Astrocyte of the spinal cord (primary cell): ENCODE results near the gene MLANA.

Experiments used
- DNase-seq: peaks from one replicate; pipeline ENCODE4 v3.0.0; 2011; ENCODE audit warnings: low read depth, low spot score
- H3K4me3 ChIP-seq: 2 replicates; pipeline ENCODE4 v1.5.1; 2011; ENCODE audit warnings: low read depth, mild to moderate bottlenecking, low read length, moderate library complexity
- in situ Hi-C: cut with HindIII; loops from 2 replicates; pipeline ENCODE4 v1.10.0; 2017; ENCODE audit warnings: low sequenced_read_pairs
- TF ChIP-seq, protein P1 (sequence below): IDR thresholded peaks from 2 replicates; pipeline ENCODE4 v1.5.1; 2012; ENCODE audit warnings: low read depth, mild to moderate bottlenecking, low read length, inconsistent platforms

Gene MLANA

DNA sequence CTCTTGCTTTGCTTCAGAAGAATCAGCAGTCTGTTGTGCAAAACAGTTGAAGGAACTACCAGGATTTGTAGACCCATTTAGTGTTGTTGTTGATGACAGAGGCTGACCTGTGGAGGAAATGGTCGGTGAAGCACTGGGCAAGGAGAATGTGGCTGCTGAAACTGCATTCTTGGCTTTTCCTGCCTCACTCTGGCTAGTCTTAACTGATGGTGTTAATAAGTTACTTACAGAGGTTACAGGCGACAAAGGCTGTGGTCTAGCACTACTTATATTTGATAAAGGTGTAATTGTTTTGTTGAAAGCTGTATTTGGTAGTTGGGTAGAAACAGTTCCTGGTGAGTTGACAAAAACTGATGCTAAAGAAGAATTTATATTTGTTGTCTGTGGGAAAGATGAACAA is 31.5 kb downstream of the MLANA start:
- DNase-seq: no peak
- no peak overlapping the region for H3K4me3 ChIP-seq
- in situ Hi-C loops: no loop called here
- TF ChIP-seq, protein P1, sequence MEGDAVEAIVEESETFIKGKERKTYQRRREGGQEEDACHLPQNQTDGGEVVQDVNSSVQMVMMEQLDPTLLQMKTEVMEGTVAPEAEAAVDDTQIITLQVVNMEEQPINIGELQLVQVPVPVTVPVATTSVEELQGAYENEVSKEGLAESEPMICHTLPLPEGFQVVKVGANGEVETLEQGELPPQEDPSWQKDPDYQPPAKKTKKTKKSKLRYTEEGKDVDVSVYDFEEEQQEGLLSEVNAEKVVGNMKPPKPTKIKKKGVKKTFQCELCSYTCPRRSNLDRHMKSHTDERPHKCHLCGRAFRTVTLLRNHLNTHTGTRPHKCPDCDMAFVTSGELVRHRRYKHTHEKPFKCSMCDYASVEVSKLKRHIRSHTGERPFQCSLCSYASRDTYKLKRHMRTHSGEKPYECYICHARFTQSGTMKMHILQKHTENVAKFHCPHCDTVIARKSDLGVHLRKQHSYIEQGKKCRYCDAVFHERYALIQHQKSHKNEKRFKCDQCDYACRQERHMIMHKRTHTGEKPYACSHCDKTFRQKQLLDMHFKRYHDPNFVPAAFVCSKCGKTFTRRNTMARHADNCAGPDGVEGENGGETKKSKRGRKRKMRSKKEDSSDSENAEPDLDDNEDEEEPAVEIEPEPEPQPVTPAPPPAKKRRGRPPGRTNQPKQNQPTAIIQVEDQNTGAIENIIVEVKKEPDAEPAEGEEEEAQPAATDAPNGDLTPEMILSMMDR: no peak

DNA sequence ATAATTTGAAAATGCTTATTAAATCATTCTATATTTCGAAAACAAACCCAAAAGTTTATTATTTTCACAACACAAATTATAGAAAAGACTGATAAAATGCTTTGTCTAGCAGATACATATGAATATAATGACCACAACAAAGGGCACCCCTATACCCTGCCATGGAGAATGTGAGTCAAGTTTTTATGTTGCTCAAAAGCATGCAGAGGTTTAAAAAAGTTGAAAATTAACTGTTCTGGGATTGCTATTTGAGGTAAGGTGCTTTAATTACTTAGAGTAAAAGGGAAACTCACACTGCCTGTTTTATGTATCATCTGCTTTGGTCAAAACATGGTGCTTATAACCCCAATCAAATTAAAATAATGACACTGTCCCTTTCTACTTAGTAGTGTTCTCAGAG is 41.0 kb downstream of the MLANA start:
- TF ChIP-seq, protein P1: no peak
- H3K4me3 ChIP-seq: no peak overlapping the region
- in situ Hi-C loops: no loop called here
- no peak for DNase-seq

DNA sequence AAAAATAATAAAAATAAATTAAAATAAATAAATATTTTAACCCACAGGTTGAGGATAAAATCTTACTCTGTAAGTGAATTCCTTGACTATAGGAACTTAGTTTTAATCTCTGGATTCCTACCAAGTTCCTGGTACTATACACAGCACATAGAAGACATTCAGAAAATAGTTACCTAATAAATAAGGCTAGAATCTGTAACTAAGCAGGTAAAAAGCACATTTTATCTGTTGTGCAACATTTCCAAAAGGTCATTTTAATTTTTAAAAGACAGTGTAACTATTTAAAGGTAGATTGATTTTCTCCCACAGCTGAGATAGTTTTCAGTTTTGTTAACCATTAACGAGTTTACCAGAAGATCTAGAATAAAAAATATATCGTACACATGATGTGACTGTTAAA is 47.8 kb downstream of the MLANA start:
- in situ Hi-C loops: no loop called here
- H3K4me3 ChIP-seq: no peak overlapping the region
- TF ChIP-seq, protein P1: no peak
- DNase-seq: no peak

DNA sequence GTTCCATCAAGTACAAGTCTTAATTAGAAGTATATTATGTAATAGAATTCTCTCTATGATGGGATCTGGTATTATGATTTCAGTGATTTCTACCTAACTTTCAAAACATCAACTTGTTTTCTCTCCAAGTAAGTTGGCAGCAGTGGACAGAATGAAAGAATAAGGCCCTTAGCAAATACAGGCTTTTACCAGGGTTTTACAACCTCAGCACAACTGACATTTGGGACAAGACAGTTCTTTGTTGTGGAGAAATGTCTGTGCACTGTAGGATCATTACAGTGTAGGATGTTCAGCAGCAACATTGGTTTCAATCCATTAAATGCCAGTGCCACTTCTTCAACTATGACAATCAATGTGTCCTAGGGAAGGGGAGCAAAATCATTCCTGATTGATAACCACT is 48.8 kb downstream of the MLANA start:
- H3K4me3 ChIP-seq: no peak overlapping the region
- in situ Hi-C loops: no loop called here
- DNase-seq: no peak
- TF ChIP-seq, protein P1: no peak

DNA sequence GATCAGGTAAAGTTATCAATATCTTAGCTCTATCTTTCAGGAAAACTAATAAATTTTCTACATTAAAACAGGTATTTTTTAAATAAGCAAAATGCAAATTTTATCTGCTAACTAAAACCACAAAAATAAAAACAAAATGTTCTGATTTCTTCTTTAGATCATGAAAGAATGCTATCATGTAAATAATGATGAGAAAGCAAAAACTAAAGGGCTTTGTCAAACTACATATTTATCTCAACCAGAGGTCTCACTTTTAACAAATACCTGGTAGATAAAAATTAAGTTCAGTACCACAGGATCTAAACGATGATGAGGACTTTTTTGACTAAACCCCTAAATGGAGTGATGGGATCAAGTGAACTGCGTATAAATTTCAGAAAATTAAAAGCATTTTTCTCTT is 50.5 kb downstream of the MLANA start:
- TF ChIP-seq, protein P1: no peak
- DNase-seq: no peak
- no peak overlapping the region for H3K4me3 ChIP-seq
- in situ Hi-C loops: no loop called here

DNA sequence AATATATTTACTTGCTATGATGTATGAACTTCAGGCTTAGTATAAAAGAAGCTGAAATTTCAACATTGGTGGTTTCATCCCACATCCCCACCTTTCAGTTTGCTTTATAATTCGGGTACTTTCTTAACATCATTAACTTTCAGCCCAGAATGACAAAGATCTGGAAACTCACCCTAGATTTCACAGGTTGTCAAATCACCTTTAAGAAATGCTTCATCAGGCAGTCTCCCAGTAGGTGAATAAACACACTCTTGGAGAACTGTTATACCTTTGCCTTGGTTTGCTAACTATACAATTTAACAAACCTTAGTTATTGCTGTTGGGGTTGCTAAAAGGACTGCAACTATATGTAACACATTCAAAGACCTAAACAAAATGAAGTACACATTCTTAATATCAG is 54.4 kb downstream of the MLANA start:
- TF ChIP-seq, protein P1: no peak
- DNase-seq: no peak
- in situ Hi-C loops: no loop called here
- no peak overlapping the region for H3K4me3 ChIP-seq

DNA sequence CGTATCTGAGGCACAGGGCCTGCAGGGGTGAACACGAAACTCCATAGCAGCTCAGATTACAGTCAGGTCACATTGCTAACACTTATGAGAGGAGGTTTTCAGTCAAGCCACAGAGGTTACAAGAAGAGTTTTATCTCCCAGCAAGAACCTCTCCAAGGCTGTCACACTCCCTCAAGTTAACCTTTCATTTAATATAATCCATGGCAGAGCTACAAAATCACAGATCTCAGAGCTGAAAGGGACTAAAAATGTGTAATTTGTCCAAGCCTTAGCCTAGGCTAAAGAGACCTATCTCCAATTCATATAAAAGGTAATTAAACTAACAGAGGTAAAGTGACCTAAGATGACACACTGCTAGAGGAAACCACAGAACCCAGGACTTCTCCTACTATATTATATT is 57.2 kb downstream of the MLANA start:
- TF ChIP-seq, protein P1: no peak
- in situ Hi-C loops: no loop called here
- no peak overlapping the region for H3K4me3 ChIP-seq
- DNase-seq: no peak
